Activated T-helper 1 cell treated with Interleukin-2 at 50 U/mL for 16 hours (primary cell): ENCODE results near the gene PRKCZ.
A peak's percentile ranks its signal among the peaks of the same experiment; 100 is the strongest.

ENCODE experiments used
- DNase-seq: peaks from one replicate; pipeline ENCODE4 v3.0.0-alpha.2; 2020; ENCODE audit warnings: low read depth

The PRKCZ gene

GRCh38 chr1:2049718-2050431 is at the start of gene PRKCZ:
TSS of gene PRKCZ (plus strand) at chr1:2050411. CDS start at chr1:2050631, 220 bp downstream.
- peak; percentile 96 for DNase-seq

GRCh38 chr1:2000432-2000831 is 49.8 kb upstream of the PRKCZ start:
- DNase-seq, result no peak

DNA sequence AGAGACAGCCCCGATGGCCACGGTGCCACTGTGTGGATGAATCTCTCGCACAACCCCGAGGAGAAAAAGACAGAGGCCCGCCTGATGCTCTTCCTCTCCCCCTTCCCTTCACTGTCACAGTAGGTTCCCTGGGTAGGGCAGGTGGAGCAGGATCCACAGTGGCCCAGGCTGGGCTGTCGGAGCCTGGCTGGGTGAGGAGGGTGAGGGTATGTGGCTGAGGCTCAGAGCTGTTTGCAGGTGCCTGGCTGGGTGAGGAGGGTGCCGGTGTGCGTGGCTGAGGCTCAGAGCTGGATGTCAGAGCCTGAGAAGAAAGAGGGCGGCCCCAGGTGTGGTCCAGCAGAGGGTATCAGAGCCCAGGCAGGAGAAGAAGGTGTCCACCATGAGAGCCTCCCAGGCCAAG is 49.4 kb upstream of the PRKCZ start:
- DNase-seq, result no peak

GRCh38 chr1:2001773-2002411 is 48.3 kb upstream of the PRKCZ start:
- DNase-seq, result no peak

DNA sequence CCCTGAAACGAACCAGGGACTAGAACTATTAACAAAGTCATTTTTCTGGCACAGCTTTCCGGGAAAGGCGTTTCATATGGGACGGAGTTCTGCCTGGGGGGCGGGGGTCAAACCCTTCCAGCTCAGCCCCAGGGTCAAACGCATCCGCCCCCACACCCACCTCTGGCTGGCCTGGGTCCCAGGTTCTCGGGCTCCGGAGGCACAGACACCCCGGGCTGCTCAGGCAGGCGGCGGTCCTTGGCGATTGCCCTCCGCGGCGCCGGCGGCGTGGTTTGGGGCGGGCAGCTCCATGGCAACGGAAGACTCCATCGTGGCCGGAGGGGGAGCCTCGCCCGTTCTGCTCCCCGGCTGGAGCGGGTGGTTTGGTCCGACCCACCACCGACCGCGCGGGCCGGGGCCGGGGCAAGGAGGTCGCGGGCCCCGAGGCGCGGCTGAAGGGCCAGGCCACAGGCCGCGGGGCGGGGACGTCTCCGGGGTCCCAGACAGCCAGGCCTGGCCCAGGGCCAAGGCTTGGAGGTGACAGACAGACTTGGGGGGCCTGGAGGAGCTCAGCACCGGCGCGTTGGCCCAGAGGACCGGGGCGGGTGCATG is 46.6 kb upstream of the PRKCZ start, which contains the start of gene CFAP74:
TSS of gene CFAP74 (minus strand) at position 246 of the 591 bp plus-strand sequence. CDS start 12,830 bp downstream, outside the sequence.
- no peak for DNase-seq

GRCh38 chr1:2004856-2005255 is 45.4 kb upstream of the PRKCZ start:
- no peak for DNase-seq

DNA sequence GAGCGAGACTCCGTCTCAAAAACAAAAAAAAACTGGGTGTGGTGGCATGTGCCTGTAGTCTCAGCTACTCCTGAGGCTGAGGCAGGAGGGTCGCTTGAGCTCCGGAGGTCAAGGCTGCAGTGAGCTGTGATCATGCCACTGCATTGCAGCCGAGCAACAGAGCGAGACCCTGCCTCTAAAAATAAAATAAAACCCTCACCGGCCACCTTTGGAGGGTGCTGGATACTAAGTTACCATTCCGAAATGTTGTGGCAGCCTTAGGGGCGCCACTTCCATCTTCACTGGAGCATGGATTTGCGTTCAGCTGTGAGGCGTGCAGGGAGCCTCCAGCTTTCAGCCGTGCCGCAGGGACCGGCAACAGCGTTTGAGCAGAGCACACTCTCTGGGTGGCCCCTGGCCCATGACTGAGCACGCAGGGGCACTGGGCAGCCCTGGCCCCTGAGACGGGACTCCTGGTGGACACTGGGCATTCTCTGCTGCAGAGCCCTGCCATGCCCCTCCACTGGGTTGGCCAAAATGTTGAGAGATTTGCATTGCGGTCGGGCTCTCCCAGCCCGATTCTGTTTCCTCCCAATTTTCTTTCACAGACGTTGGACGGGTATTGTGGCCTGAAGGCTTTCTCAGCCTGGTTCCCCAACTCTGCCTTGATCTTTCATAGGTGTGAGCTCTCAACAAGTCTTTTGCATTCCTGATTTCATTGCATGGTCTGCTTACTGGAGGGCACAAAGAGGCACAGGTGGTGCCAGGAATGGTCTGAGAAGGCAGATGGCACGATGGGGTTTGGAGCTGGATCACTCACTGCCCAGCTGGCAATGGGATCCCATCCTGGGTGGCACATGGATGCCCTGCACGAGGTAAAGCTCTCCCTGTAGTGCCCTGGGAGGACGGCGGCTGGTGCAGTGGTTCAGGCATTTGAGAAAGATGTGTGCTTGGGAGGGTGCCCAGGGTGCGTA is 40.8 kb upstream of the PRKCZ start:
- DNase-seq, result no peak

- DNase-seq, result no peak
Observed at GRCh38 chr1:2014181-2014580, 36.0 kb upstream of the PRKCZ start.

DNA sequence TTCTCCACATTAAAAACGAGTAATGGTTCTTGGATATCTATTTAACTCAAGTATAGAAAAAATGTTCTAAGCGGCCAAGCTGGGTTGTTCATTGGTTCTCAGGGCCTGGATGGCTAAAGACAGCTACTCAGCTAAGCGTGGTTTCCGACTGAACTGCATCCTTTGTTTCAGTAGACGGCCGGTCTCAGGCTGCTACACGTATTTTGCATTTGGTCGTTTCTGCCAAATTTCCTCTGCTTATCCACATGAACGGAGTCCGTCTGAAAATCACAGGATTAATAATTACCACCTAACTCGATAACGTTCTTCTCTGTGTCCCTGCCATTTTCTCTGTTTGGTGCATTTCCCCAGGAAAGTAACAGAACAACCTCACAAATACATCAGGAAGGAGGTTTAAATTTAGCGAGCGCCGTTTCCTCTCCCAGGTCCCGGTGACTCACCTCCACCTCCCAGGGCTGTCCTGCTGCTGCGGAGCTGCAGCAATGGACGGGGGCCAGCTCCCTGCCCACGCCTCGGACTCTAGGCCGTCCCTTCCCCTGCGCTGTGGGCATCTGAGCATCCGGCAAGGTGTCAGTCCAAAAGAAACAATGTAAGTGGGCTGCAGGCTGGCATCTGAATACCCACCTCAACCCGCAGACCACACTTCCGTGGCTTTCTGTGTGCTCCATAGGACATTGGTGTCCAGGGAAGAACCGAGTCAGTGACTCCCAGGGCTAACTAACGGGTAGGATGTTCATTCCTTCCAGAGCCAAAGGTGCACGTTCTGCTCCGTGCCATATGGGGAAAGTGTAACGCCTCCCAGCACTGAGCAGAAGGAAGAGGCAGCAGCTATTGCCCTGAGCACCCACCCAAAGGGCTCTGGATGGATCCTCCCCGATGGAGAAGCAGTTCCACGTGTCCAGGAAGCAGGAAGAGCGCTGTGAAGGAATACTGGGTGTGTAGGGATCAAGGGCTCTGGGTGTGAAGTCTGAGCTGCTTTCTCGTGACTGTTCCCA is 35.2 kb upstream of the PRKCZ start:
- no peak for DNase-seq

DNA sequence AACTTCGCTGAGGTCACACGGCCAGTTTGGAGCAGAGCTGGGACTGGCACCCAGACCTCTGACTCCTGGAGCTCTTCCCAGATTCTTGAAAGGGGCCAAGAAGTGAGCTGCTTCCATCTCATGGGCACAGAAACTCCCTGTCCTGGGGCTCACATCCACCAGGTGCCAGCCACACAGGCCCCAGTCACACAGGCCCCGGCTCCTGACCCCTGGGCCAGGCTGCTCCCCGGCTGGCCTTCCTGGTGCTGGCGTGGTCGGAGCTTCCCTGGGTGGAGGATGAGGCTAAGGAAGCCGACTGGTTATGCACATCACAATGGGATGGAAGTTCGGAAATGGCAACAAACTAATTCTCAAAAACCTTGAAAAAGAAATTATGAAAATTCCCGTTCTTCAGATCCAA is 34.1 kb upstream of the PRKCZ start:
- DNase-seq, result no peak

- DNase-seq, result no peak
Observed at GRCh38 chr1:2018217-2019171, 31.7 kb upstream of the PRKCZ start.

DNA sequence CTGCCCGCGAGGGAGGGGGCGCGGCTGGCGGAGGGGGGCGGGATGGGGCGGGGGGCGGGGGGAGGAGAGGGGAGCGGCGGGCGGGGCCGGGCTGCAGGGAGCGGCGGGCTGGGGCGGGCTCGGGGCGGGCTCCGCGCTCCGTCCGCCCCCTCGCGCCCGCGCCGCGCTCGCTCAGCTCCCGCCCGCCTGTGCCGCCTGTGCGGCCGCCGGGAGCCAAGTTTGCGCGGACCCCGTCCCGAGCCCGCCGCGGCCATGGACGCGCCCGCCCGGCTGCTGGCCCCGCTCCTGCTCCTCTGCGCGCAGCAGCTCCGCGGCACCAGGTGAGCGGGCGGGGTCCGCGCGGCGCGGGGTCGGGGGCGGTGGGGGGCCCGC is 31.1 kb upstream of the PRKCZ start, which contains the start of gene GABRD:
TSS of gene GABRD (plus strand) at position 174 of the 372 bp plus-strand sequence. CDS start at position 253, 79 bp downstream.
- no peak for DNase-seq

GRCh38 chr1:2019571-2020309 is 30.5 kb upstream of the PRKCZ start:
- DNase-seq, result no peak

- no peak for DNase-seq
Observed at GRCh38 chr1:2020310-2020655, 29.9 kb upstream of the PRKCZ start.

- DNase-seq, result no peak
Observed at GRCh38 chr1:2021550-2021949, 28.7 kb upstream of the PRKCZ start.

GRCh38 chr1:2022063-2022770 is 28.0 kb upstream of the PRKCZ start:
- no peak for DNase-seq

- DNase-seq, result no peak
Observed at GRCh38 chr1:2023187-2023586, 27.0 kb upstream of the PRKCZ start.

DNA sequence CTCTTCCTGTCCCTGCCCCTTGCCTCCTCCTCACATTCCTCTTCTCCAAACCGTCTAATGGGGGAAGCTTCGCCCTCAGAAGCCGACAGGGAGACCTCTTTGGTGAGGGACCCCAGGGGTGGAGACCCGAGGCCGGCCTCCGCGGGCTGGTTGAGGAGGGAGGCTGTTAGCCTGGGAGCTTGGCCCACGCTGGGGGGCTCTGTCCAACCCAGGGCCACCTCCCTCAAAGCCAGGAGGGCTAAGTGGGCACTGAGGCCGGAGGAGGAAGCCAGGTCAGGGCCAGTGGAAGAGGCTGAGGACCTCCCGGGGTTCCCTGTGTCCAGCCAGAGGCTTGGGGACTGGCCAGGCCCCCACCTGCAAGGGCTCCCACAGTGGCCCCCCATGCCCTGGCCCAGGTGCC is 25.8 kb upstream of the PRKCZ start:
- DNase-seq, result no peak
